NCI-H146 treated with DMSO at 0.1 percent for 48 hours (cell line): ENCODE measurements around the gene HSD17B2.
"Not testable (repeated sequence)": the region's sequence is repeated elsewhere in the genome, so short reads cannot be mapped to it uniquely, and the experiment has no call there.

Experiments used
- DNase-seq: peaks from one replicate; lab custom pipeline; 2025; ENCODE audit not compliant: unreplicated experiment; lab: John Stamatoyannopoulos, UW

The HSD17B2 gene

DNA sequence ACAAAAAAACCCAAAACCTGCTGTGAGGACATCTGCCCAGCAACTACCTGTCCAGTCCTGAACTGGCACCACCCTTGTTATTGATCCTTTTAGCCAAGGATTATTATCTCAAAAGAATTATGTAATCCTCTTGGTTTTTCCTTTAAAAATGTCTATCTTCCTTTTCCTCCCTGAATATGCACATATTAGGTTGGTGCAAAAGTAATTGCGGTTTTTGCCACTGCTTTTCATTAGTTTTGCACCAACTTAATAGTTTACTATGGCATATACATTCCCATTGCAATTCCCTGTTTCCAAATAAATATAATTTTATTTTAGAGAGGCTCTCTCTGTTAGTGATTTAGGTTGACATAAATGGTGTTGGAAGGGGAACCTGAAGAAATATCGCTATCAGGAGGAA lies 83.7 kb downstream of the HSD17B2 start:
- DNase-seq, result no peak

DNA sequence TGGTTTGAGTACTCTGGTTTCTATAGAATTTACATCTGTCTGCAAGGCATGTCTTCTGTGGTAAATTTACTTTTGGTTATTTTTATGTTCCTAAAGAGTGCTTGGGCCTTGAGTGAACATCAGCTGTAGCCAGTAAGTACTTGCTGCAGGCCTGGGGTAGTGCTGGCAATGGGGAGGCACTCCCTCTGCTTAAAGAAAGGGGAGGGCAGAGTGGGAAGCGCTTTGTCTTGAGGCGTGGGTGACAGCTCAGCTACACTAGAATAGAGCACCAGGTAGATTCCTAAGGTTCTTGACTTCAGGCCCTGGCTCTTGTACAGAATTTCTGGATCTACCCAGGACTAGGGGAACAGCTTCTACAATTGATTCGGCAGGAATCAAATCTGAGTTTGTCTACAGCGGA lies 84.4 kb downstream of the HSD17B2 start:
- no peak for DNase-seq

DNA sequence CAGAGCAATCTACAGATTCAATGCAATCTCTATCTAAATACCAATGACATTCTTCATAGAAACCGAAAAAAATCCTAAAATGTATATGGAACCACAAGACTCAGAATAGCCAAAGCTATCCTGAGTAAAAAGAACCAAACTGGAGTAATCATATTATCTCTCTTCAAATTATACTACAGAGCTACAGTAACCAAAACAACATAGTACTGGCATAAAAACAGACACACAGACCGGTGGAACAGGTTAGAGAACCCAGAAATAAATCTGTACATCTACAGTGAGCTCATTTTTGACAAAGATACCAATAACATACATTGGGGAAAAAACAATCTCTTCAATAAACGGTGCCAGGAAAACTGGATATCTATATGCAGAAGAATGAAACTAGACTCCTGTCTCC lies 89.6 kb downstream of the HSD17B2 start:
- no peak for DNase-seq

DNA sequence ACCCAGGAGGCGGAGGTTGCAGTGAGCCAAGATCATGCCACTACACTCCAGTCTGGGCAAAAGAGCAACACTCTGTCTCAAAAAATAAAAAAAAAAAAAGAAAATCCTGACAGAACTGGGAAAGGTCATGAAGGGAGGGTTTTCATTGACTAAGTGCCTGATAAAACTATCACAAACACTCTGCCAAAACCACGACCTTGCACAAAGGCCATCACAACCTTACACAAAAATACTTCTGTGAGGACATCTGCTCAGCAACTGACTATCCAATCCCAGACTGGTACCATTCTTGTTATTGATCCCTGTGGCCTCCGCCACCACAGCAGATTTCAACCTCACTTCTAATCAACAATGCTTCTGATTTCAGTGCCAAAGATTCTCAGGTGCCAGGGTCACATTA lies 94.8 kb downstream of the HSD17B2 start:
- no peak for DNase-seq

DNA sequence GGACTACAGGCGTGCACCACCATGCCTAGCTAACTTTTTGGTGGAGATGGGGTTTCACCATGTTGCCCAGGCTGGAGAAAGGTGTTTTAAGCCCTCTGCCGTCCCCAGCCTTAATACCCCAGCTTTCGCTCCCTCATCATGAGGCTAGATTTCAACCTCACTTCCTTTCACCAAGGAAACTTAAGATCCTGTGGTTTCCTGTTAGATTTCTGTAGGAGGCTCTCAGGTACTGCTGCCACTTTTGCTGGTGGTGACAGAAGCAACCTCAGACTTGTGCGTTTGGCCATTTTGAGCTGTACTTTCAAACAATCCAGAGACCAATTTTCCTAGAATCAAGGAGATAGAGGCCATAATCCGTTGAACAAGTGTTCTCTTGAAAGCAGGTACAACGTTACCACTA lies 98.7 kb downstream of the HSD17B2 start:
- DNase-seq, result no peak

DNA sequence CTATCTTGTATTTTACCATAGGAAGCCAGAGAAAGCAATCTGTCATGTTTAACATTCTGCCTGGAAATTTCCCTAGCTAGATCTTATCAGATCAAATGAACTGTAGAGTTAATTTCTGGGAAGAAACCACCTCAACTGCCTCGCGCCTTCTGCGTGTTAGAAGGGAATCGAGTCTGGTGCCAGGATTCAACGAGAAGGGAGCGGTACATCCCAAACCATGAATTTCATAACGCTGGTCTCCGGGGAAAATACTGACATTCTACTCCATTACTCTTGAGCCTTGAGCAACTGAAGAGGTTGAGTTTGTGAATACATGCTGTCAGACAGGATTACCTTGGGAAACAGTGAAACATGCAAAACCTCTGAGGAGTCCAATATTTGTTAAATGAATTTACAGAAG lies 99.8 kb downstream of the HSD17B2 start:
- DNase-seq, result no peak

DNA sequence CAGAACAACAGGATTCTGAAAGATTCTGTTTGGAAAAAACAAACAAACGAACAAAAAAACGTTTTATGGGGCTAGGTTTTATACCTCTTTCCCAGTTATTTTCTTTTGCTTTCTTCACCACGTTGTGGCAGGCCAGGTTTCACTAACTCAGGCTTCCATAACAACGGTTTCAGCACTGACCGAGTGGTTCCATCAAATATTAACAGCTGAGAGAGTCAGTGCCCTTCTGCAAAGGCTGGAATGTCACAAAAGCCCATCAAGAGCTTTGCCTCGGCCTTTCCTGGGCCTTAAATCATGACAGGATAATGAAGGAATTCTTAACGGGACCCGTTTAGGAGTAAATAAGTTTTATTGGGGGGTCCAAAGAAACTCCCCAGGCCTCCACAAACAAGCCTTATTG lies 100.8 kb downstream of the HSD17B2 start:
- DNase-seq, result no peak

DNA sequence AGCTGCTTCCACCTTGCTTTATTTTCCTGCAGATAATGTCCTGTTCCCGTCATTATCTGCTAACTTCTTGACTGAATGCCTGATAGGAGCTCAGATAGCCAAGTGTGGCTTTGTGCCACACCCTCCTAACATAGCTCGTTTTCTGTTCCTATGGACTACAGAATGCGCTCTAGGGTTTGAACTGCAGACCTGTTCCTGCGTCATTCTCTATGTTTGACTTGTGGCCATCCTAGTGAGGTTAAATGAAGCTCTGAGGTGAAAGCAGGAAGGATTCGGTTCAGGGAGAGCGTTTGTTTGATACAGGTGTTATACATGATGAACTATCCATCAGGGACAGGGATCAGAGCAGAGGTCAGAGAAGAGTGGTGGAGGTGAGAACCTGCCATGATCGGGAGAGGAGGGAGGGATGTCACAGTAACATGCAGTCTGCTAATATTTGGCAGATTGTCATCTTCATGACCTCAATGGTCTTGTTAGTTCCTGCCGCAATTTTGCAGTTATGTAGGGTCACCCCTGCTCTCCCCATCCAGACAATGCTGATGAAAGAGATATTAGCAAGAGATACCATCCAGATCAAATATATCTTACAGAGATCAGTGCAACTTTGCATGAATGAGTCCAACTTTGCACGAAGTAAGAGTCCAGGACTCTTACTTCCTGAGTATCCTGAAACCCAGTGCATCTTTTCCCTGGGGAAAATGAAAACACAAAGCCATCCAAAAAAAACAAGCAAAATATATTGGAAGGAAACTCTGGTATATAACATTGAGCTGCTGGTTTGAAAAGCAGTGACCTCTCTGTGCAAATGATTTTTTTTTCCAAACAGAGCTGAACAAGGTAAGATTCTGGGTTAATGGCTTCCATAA lies 102.1 kb downstream of the HSD17B2 start:
- DNase-seq, result no peak

DNA sequence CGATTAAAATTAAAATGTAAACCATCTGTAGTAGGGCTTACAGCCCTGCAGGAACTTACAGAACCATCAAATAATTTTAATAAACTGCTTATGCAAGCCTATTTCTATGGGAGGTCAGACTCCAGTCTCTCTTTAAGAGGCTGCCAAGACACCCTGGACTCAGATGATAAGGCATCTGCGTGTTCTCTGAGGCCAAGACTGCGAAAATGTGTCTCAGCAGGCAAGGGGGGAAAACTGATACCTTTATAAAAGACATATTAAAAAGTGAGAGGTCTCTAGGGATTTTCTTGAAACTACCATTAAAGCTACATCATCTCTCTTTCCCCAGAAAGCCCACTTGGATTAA lies 102.7 kb downstream of the HSD17B2 start:
- no peak for DNase-seq

DNA sequence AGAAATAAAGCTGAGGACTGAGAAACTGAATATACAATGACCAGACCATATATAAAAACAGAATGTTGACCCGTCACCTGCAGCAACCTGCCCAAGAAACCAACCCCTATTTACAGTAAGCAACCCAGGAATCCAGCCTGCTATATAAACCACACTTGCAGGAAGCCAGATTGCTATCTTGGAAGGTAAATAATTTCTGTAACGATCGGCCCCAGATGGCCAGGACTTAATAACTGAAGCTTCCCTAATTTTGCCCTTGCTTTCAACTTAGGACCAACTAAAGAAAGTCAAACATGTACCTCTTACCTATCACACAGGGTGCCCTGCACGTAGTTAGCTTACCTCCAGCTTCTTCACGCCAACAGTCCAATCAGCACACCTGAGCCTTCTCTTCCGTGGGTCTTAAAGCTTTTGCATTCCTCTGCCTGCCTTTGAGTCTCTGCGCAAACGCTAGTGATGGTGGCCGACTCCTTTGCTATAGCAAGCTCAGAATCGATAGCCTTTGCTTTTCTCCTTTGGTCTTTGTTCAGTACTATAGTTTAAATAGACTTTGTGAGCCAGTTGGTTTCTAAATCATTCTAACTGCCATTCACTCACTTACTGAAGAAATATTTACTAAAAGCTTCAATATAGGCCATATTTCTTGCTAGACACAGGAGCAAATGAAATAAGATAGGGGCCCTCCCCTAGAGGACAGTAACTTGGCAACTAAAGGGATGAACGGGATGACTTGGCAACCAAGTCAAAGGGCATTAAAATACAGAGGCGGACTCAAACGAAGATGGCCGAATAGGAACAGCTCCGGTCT lies 103.6 kb downstream of the HSD17B2 start:
- no peak for DNase-seq

DNA sequence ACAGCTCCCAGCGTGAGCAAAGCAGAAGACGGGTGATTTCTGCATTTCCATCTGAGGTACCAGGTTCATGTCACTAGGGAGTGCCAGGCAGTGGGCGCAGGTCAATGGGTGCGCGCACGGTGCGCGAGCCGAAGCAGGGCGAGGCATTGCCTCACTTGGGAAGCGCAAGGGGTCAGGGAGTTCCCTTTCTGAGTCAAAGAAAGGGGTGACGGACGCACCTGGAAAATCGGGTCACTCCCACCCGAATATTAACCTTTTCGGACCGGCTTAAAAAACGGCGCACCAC lies 104.2 kb downstream of the HSD17B2 start:
- DNase-seq, result not testable (repeated sequence)

DNA sequence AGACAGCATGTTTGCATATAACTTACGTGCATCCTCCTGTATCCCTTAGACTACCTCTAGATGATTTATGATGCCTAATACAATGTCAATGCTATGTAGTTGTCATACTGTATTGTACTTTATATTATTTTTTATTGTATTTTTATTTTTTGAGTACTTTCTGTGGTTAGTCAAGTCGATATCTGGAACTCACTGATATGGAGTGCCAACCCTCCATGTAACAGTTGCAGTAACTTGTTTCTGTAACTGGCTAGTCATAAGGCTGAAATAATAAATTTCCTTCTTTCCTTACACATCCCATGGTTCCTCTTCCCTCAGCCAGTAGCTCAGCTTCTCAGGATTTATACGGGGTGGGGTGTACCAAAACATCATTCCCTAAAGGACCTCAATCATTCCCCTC lies 111.5 kb downstream of the HSD17B2 start:
- no peak for DNase-seq

DNA sequence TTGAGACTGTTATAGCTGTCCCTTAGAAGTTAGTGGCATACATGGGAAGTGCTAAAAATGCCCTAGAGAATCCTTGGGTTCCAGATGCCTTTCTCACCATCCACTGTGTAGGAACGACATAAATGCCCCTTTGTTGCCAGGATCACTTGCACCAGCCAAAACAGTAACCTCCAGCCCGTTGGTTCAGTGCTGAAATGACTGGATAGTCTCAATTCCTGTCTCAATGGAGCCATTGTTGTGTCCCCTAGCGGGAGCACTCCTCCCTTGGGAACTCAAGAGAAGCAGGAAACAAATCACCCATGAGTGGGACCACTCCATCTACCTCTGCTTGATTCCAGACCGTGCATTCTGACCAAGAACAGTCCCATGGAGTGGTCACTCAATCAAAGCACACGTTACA lies 111.9 kb downstream of the HSD17B2 start:
- no peak for DNase-seq

DNA sequence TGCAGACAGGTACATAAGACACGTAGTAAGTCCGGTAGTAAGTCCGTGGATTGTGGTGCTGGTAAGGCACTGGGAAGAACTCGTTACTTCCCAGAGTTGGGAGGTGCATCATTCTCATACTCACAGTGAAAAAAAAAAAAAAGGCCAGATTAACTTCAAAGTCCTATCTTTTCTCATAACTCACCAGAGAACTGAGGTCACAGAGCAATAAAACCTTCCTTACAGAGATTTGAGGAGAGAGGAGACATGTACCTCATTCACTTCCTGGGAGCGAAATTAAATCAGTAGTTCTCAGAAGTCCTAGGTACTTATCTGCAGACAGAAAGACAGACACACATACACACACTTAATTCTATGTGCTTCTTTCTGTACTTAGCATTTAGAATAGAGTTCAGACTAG lies 112.5 kb downstream of the HSD17B2 start:
- DNase-seq, result no peak
